Liver (tissue), 3 donors: ENCODE results near the gene DHX35.

Experiments
- CTCF ChIP-seq: fragments of 150-350 bp; IDR thresholded peaks from 2 replicates; pipeline ENCODE4 v1.5.1; 2017; ENCODE audit warnings: improper control_type of control experiment, low read depth, low read length; ENCODE audit not compliant: missing input control
- EGR1 ChIP-seq, 2 donors: IDR thresholded peaks; 2 replicates each; pipeline ENCODE4 v1.6.1; 2016 to 2018; ENCODE audit warnings: antibody characterized with exemption in 2 of 2, low read depth in 2 of 2
- JUND ChIP-seq, 2 donors: IDR thresholded peaks; 2 replicates each; pipeline ENCODE4 v1.6.1; 2016; ENCODE audit warnings: antibody characterized with exemption in 2 of 2
- REST ChIP-seq: IDR thresholded peaks from 2 replicates; pipeline ENCODE4 v1.6.1; 2016; ENCODE audit warnings: antibody characterized with exemption, mild to moderate bottlenecking
- SP1 ChIP-seq: IDR thresholded peaks from 2 replicates; pipeline ENCODE4 v1.6.1; 2018; ENCODE audit warnings: antibody characterized with exemption, mild to moderate bottlenecking
- donor health status: healthy.
- donor health status: healthy.

- TF ChIP-seq EGR1 (IDR thresholded peaks at IDR 0.05; ENCODE audit: low read depth in 2 of 2): no peak
- no peak for TF ChIP-seq JUND (IDR thresholded peaks at IDR 0.05)
- TF ChIP-seq CTCF: no peak
- TF ChIP-seq REST: no peak
- TF ChIP-seq SP1: no peak
These were observed 85.4 kb downstream of the DHX35 start for GRCh38 chr20:39047417-39047985.
